ENCODE data around the gene FGF3. TPM values are rescaled to one million over a fixed set of nuclear protein-coding genes. Genes with fewer than 3 reads are reported as not detected.

FGF3 gene
- polyA plus RNA-seq, 1 of the 3 experiments (the other 2 are of a cell fraction), result not detected

GRCh38 chr11:69826773-69827172, 7.6 kb upstream of the FGF3 start (continued):
- TF ChIP-seq PBX3 (IDR thresholded peaks at IDR 0.05), result no peak

GRCh38 chr11:69825941-69826340, 6.7 kb upstream of the FGF3 start:
- Histone ChIP-seq H4K20me1 (ENCODE audit: insufficient read depth) (no peaks in the 10 kb centered on the region), H3K9me2 (no peaks in the 10 kb centered on the region), H3K27me3 (ENCODE audit: insufficient read depth) (peaks cover 10% of the 10 kb centered on the region; the same call in 1 of the 2 replicates), H3K4me1 (ENCODE audit: control insufficient read depth in 1 of 2, insufficient read depth in 2 of 2, low read depth in 1 of 2, low read length in 1 of 2) (no peaks in the 10 kb centered on the region; a peak in 1 of 4 replicates), H3K4me2 (no peak overlapping the region), H3K36me3 (replicated peaks in 1 of 2; ENCODE audit: control insufficient read depth in 1 of 2, insufficient read depth in 2 of 2, low read length in 1 of 2) (no peaks in the 10 kb centered on the region), H3K9me3 (no peaks in the 10 kb centered on the region), H3K79me2 (ENCODE audit: insufficient read depth) (no peaks in the 10 kb centered on the region), H2AFZ (ENCODE audit: low read depth) (no peak overlapping the region), H3K9ac (no peak overlapping the region), H3K27ac (ENCODE audit: low read depth in 2 of 2, low read length in 1 of 2) (no peak overlapping the region), H3K4me3 (ENCODE audit: low read depth in 2 of 2, low read length in 1 of 2) (no peak overlapping the region), H3F3A (replicated peaks; ENCODE audit: insufficient read depth) (no peaks in the 10 kb centered on the region)
- no peak for DNase-seq
- WGBS (ENCODE audit: low lambda C conversion rate), result 36% methylated on average over 8 of the region's 8 CpGs
- POLR2A ChIA-PET, result no interaction called here
- CTCF ChIA-PET, result interaction anchor here (1.0 to 1.5 kb wide), 2 partner anchors 10 to 61 kb away, joined by 3 to 6 read pairs; no protein-coding TSS in a partner anchor
- TF ChIP-seq NRF1 (IDR thresholded peaks at IDR 0.05; ENCODE audit: low read depth, low read length) (no peak), ZBTB33 (IDR thresholded peaks at IDR 0.05; ENCODE audit: borderline replicate concordance, low read depth) (no peak), IRF3 (IDR thresholded peaks at IDR 0.05; ENCODE audit: low read depth, low read length) (no peak), POLR2AphosphoS5 (IDR thresholded peaks at IDR 0.05; ENCODE audit: low read depth, low read length) (no peak), TCF12 (IDR thresholded peaks at IDR 0.05) (no peak), NFIC (IDR thresholded peaks at IDR 0.05; ENCODE audit: borderline replicate concordance) (no peak), PBX3 (IDR thresholded peaks at IDR 0.05) (no peak), TEAD4 (IDR thresholded peaks at IDR 0.05; ENCODE audit: borderline replicate concordance, insufficient read depth) (no peak), EP300 (IDR thresholded peaks at IDR 0.05; ENCODE audit: borderline replicate concordance in 1 of 2, low read depth in 1 of 2, low read length in 1 of 2) (no peak), USF2 (IDR thresholded peaks at IDR 0.05; ENCODE audit: borderline replicate concordance, low read depth, low read length) (no peak), MAX (IDR thresholded peaks at IDR 0.05; ENCODE audit: low read depth) (no peak), EZH2phosphoT487 (IDR thresholded peaks at IDR 0.05; ENCODE audit: borderline replicate concordance, low read depth) (no peak), MEF2A (IDR thresholded peaks at IDR 0.05; ENCODE audit: borderline replicate concordance, low read depth) (no peak), GATA2 (CRISPR knock-in tag; IDR thresholded peaks at IDR 0.05) (no peak), RAD21 (IDR thresholded peaks at IDR 0.05; ENCODE audit: low read length) (no peak), USF1 (IDR thresholded peaks at IDR 0.05; ENCODE audit: borderline replicate concordance, low read depth) (no peak), CHD2 (IDR thresholded peaks at IDR 0.05; ENCODE audit: low read length, partially characterized antibody) (no peak), REST (IDR thresholded peaks at IDR 0.05; ENCODE audit: low read depth, low read length) (no peak), FOXM1 (IDR thresholded peaks at IDR 0.05; ENCODE audit: low read depth) (no peak), RFX5 (IDR thresholded peaks at IDR 0.05; ENCODE audit: low read length) (no peak)
